Body of pancreas (tissue), 4 donors: ENCODE measurements around the gene ARHGEF7. TPM values are rescaled to one million over a fixed set of nuclear protein-coding genes. Genes with fewer than 3 reads are reported as not detected.
A peak's percentile ranks its signal among the peaks of the same experiment; 100 is the strongest.

Source experiments
- ATAC-seq: fragments of 150-250 bp; one replicate; pipeline ENCODE4 v1.9.1; 2016
- DNase-seq, 4 donors: peaks; one replicate each; pipeline ENCODE4 v3.0.0-alpha.2; 2019
- H3K27ac ChIP-seq, 4 donors: fragments of 200-600 bp; sonication (generic); 1 replicate in 3 of 4; 2 replicates in 1 of 4; pipeline versions ENCODE4 v1.5.1 to v1.6.1; 2016 to 2019; ENCODE audit warnings: mild to moderate bottlenecking in 1 of 4, mixed read lengths in 1 of 4, moderate library complexity in 1 of 4
- H3K27me3 ChIP-seq, 2 donors: fragments of 200-600 bp; sonication (generic); one replicate each; pipeline ENCODE4 v1.6.0; 2016; ENCODE audit warnings: mild to moderate bottlenecking in 1 of 2
- H3K36me3 ChIP-seq, 2 donors: fragments of 200-600 bp; sonication (generic); replicated peaks in 1 of 2; 2 replicates each; pipeline ENCODE4 v1.5.1; 2016; ENCODE audit warnings: low read depth in 2 of 2; ENCODE audit not compliant: insufficient read depth in 1 of 2
- H3K4me1 ChIP-seq: fragments of 200-600 bp; sonication (generic); one replicate; pipeline ENCODE4 v1.6.0; 2016
- H3K4me3 ChIP-seq, 2 donors: fragments of 200-600 bp; sonication (generic); 1 replicate in 1 of 2; 2 replicates in 1 of 2; pipeline ENCODE4 v1.5.1; 2016 to 2019
- H3K9me3 ChIP-seq, 3 donors: fragments of 200-600 bp; sonication (generic); 1 replicate in 2 of 3; 2 replicates in 1 of 3; pipeline ENCODE4 v1.5.1; 2016
- POLR2A ChIP-seq, 3 donors: fragments of 450-650 bp; IDR thresholded peaks; one replicate each; pipeline ENCODE4 v1.6.1; 2016; ENCODE audit warnings: antibody characterized with exemption in 3 of 3, mild to moderate bottlenecking in 2 of 3
- WGBS, 2 donors: methylation state at CpG; one replicate each; pipeline ENCODE4 v1.1.5; 2017; 5-methylcytosine and 5-hydroxymethylcytosine counted together
- intact Hi-C: fragments of 100-400 bp; cut with DNase I; formaldehyde crosslinking; loops from one replicate; pipeline ENCODE4 v1.15.1; 2023
- total RNA-seq, 2 donors: library from RNA; depleted of rRNA; stranded (reverse); fragments of >200 nt; gene quantifications; one replicate each; pipeline ENCODE4 v1.1.0, GENCODE V29; 2016
- TF ChIP-seq, protein P1 (sequence below), 7 experiments: fragments of 450-650 bp in 4 of 7; fragments of 200-600 bp in 3 of 7; sonication (generic) in 3 of 7; IDR thresholded peaks; one replicate each; pipeline ENCODE4 v1.5.1; 2016 to 2019; ENCODE audit warnings: antibody characterized with exemption in 7 of 7

Gene ARHGEF7
- total RNA-seq, 2 donors from 2014 or later = 27.5 to 81.4 TPM

DNA sequence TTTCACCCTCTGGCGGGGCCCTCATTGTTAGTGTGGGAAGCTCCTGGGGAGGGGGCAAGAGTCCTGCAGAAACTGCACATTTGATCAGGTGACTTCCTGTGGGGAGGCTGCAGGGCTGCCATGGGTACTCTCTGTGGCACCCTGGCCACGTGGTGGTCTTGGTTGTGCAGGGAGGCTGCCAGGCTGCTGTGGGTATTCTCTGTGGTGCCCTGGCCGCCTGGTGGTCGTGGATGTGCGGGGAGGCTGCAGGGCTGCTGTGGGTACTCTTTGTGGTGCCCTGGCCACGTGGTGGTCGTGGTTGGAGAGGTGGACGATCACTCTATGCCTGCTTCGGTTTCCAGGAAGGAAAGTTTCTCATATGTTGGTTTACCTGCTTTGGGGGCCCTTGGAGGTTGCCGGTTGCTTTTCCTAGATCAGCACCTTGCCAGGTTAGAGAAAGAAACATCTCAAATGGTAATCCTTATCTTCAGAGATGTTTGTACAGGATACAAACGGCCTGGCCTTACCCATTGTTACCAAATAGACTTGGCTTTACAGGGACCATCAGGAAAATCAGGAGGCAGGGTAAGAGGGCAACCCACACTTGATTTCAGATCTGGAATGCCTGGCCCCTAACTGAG, 228.2 kb downstream of the ARHGEF7 start:
- intact Hi-C loops = no loop called here
- DNase-seq (no peak), ATAC-seq (no peak)
- H3K4me3 ChIP-seq = no peak overlapping the region
- TF ChIP-seq, protein P1, sequence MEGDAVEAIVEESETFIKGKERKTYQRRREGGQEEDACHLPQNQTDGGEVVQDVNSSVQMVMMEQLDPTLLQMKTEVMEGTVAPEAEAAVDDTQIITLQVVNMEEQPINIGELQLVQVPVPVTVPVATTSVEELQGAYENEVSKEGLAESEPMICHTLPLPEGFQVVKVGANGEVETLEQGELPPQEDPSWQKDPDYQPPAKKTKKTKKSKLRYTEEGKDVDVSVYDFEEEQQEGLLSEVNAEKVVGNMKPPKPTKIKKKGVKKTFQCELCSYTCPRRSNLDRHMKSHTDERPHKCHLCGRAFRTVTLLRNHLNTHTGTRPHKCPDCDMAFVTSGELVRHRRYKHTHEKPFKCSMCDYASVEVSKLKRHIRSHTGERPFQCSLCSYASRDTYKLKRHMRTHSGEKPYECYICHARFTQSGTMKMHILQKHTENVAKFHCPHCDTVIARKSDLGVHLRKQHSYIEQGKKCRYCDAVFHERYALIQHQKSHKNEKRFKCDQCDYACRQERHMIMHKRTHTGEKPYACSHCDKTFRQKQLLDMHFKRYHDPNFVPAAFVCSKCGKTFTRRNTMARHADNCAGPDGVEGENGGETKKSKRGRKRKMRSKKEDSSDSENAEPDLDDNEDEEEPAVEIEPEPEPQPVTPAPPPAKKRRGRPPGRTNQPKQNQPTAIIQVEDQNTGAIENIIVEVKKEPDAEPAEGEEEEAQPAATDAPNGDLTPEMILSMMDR (IDR thresholded peaks at IDR 0.05) = no peak
- TF ChIP-seq POLR2A (IDR thresholded peaks at IDR 0.05) = no peak
- H3K9me3 ChIP-seq = no peaks in the 10 kb centered on the region
- 70 to 73% methylated on average over 8 to 11 of the region's 11 CpGs for WGBS, 2 donors
- no peaks in the 10 kb centered on the region for H3K27me3 ChIP-seq
- H3K4me1 ChIP-seq = no peaks in the 10 kb centered on the region
- no peaks in the 10 kb centered on the region for H3K36me3 ChIP-seq
- no peak overlapping the region for H3K27ac ChIP-seq

DNA sequence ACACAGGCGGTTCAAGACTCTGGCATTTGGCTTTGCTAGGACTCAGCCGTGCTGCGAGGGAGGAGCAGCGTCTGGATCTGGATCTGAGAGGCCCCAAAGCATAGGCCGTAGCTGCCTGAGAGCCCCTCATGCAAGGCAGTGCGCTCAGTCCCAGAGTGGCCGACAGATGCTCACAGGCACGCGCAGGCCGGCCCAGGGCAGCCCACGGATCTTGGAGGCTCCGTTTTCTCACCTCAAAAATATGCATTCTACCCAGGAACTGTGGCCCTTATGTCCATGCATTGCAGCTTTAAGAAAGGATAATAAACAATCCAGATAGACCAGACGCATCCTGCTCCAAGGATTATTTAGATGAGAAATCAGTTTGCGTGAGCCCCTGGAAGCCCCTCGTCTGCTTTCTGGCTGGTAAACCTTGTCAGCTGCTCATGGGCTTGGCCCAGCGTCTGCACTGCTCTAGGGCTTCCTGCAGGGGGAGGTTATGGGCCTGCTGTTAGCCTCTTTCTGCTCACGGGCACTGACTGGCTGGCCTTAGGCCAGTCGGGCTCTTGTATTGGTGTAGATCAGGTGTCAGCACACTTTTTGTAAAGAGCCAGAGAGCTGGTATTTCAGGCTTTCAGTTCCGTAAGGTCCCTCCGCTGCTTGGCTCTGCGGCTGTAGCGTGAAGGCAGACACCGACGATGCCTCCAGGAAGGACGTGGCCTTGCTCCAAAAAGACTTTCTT, 229.5 kb downstream of the ARHGEF7 start:
- DNase-seq (peak in 3 of 4 donors; percentile 59 to 91 (median 86)), ATAC-seq (no peak)
- TF ChIP-seq POLR2A (IDR thresholded peaks at IDR 0.05) = no peak
- TF ChIP-seq, protein P1 (IDR thresholded peaks at IDR 0.05) = peak in 4 of 7 experiments; percentile 21 to 68 (median 36)
- H3K27ac ChIP-seq = no peak overlapping the region
- no peaks in the 10 kb centered on the region for H3K27me3 ChIP-seq
- intact Hi-C loops = no loop called here
- WGBS, 2 donors = 49 to 73% methylated on average over 11 to 24 of the region's 25 CpGs
- no peak overlapping the region for H3K4me3 ChIP-seq
- H3K9me3 ChIP-seq = no peaks in the 10 kb centered on the region
- H3K4me1 ChIP-seq = no peaks in the 10 kb centered on the region
- H3K36me3 ChIP-seq = no peaks in the 10 kb centered on the region

DNA sequence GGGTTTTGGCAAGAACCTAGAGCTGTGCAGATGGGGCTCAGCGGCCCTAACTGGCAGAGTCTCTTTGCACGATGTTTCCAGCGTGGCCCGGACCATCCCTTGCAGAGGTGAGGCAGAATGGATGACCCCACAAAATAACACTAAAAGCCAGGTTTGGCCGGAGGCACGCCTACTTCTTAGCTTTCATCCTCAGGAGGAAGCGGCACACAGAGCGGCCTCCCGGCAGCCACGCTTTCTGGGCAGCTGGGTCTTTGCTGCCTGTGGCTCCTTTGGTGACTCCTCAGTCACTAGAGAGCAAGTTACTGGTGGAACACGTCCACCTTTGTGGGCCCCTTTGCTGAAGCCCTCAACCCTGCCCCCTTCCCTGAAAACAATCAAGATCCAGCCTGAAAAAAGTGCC, 230.6 kb downstream of the ARHGEF7 start:
- intact Hi-C loops = no loop called here
- H3K36me3 ChIP-seq = no peaks in the 10 kb centered on the region
- no peaks in the 10 kb centered on the region for H3K27me3 ChIP-seq
- TF ChIP-seq POLR2A (IDR thresholded peaks at IDR 0.05) = no peak
- TF ChIP-seq, protein P1 (IDR thresholded peaks at IDR 0.05) = no peak
- no peak overlapping the region for H3K27ac ChIP-seq
- H3K4me3 ChIP-seq = no peak overlapping the region
- no peaks in the 10 kb centered on the region for H3K4me1 ChIP-seq
- no peaks in the 10 kb centered on the region for H3K9me3 ChIP-seq
- ATAC-seq (no peak), DNase-seq (no peak)
- 90 to 93% methylated on average over 7 to 11 of the region's 11 CpGs for WGBS, 2 donors

DNA sequence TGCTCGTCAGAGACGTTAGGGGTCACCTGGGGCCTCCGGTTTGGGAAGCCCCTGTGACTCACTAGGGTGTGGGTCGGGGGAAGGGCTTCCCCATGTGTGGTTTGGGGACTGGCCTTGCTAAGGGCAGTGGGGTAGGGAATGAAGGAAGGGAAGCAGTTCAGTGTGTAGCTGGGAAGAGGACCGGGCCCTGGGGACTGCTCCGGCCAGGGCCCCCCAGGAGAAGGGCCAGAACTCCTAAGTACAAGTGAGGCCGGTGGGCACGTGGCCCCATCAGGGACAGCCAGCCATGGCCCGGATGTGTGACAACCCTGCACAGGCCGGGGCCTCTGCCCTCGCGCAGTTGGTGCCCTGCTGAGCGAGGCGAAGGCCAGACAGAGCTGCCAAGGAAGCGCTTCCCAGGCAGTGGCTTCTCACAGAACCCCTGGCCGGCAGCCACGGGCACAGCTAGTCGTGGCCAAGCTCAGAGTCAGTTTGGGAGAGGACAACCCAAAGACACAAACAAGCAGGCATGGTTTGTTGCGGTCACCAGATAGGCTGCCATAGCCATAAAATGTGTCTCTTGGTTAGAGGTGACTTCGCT, 231.1 kb downstream of the ARHGEF7 start:
- intact Hi-C loops = no loop called here
- no peaks in the 10 kb centered on the region for H3K27me3 ChIP-seq
- no peak for DNase-seq
- ATAC-seq = no peak
- no peaks in the 10 kb centered on the region for H3K36me3 ChIP-seq
- H3K4me3 ChIP-seq = no peak overlapping the region
- no peaks in the 10 kb centered on the region for H3K4me1 ChIP-seq
- no peak overlapping the region for H3K27ac ChIP-seq
- 90 to 94% methylated on average over 8 to 19 of the region's 20 CpGs for WGBS, 2 donors
- no peak for TF ChIP-seq POLR2A (IDR thresholded peaks at IDR 0.05)
- TF ChIP-seq, protein P1 (IDR thresholded peaks at IDR 0.05) = no peak
- H3K9me3 ChIP-seq = no peaks in the 10 kb centered on the region
